Measurements from ENCODE around the gene PLXNC1.

- no peak for TF ChIP-seq CTCF (IDR thresholded peaks at IDR 0.05; ENCODE audit: low read length)
- TF ChIP-seq EZH2 (IDR thresholded peaks at IDR 0.05; ENCODE audit: borderline replicate concordance, low read length): no peak
Observed at GRCh38 chr12:94182986-94183707, 34.8 kb downstream of the PLXNC1 start.

Data from OCI-LY1 (cell line).